Neutrophil (primary cell): ENCODE data around the gene GPC5.
"Not testable (repeated sequence)": the region's sequence is repeated elsewhere in the genome, so short reads cannot be mapped to it uniquely, and the experiment has no call there.

Source experiments
- H3K27ac ChIP-seq: fragments of 200-600 bp; sonication (generic); 2 replicates; pipeline ENCODE4 v1.5.1; 2016; ENCODE audit warnings: mild to moderate bottlenecking, moderate library complexity
- H3K27me3 ChIP-seq: fragments of 200-600 bp; sonication (generic); 2 replicates; pipeline ENCODE4 v1.6.0; 2016; ENCODE audit warnings: mild to moderate bottlenecking
- H3K36me3 ChIP-seq: fragments of 200-600 bp; sonication (generic); 2 replicates; pipeline ENCODE4 v1.5.1; 2017
- H3K4me1 ChIP-seq, 2 experiments: fragments of 200-600 bp in 1 of 2; sonication (generic) in 1 of 2; 1 replicate in 1 of 2; 2 replicates in 1 of 2; pipeline versions ENCODE4 v1.5.1 to v1.6.1; 2013 to 2016; ENCODE audit warnings: low read depth in 1 of 2, low read length in 1 of 2, mild to moderate bottlenecking in 1 of 2, moderate library complexity in 1 of 2; ENCODE audit not compliant: control insufficient read depth in 1 of 2, insufficient read depth in 1 of 2
- H3K4me3 ChIP-seq, 2 experiments: fragments of 200-600 bp in 1 of 2; sonication (generic) in 1 of 2; 1 replicate in 1 of 2; 2 replicates in 1 of 2; pipeline ENCODE4 v1.5.1; 2013 to 2016; ENCODE audit warnings: low read depth in 1 of 2, low read length in 1 of 2, mild to moderate bottlenecking in 1 of 2, moderate library complexity in 1 of 2
- H3K9me3 ChIP-seq: fragments of 200-600 bp; sonication (generic); 2 replicates; pipeline ENCODE4 v1.5.1; 2016
- CTCF ChIP-seq: fragments of 200-600 bp; sonication (generic); IDR thresholded peaks from 2 replicates; pipeline ENCODE4 v1.5.1; 2016; ENCODE audit warnings: antibody characterized with exemption

The GPC5 gene

GRCh38 chr13:92272177-92272576 lies 873.8 kb downstream of the GPC5 start:
- Histone ChIP-seq H3K4me1 (no peaks in the 10 kb centered on the region), H3K4me3 (no peak overlapping the region), H3K9me3 (no peaks in the 10 kb centered on the region), H3K27ac (no peak overlapping the region), H3K27me3 (no peaks in the 10 kb centered on the region), H3K36me3 (no peaks in the 10 kb centered on the region)
- no peak for TF ChIP-seq CTCF

- H3K36me3 ChIP-seq, H3K4me3 ChIP-seq, H3K27ac ChIP-seq, H3K4me1 ChIP-seq, H3K9me3 ChIP-seq, H3K27me3 ChIP-seq: not testable (repeated sequence)
Measured at GRCh38 chr13:92280986-92281385, 882.6 kb downstream of the GPC5 start.

- not testable (repeated sequence) for H3K27me3 ChIP-seq
Measured at GRCh38 chr13:92290718-92291307, 892.4 kb downstream of the GPC5 start.

GRCh38 chr13:92294533-92294932 lies 896.1 kb downstream of the GPC5 start:
- H3K27me3 ChIP-seq, H3K27ac ChIP-seq, H3K4me1 ChIP-seq, H3K4me3 ChIP-seq, H3K36me3 ChIP-seq, H3K9me3 ChIP-seq: not testable (repeated sequence)

More at GRCh38 chr13:92290718-92291307, 892.4 kb downstream of the GPC5 start:
- H3K36me3 ChIP-seq, H3K27ac ChIP-seq, H3K9me3 ChIP-seq, H3K4me1 ChIP-seq, H3K4me3 ChIP-seq: not testable (repeated sequence)

- not testable (repeated sequence) for H3K4me3 ChIP-seq, H3K4me1 ChIP-seq, H3K27me3 ChIP-seq, H3K9me3 ChIP-seq, H3K36me3 ChIP-seq, H3K27ac ChIP-seq
Measured at GRCh38 chr13:92296154-92296671, 897.8 kb downstream of the GPC5 start.

- Histone ChIP-seq H3K27ac (no peak overlapping the region), H3K36me3 (no peaks in the 10 kb centered on the region), H3K4me1 (no peaks in the 10 kb centered on the region), H3K4me3 (no peak overlapping the region), H3K9me3 (peaks cover 4% of the 10 kb centered on the region), H3K27me3 (no peaks in the 10 kb centered on the region)
- no peak for TF ChIP-seq CTCF
Measured at GRCh38 chr13:92297971-92298942, 899.8 kb downstream of the GPC5 start.

- H3K27me3 ChIP-seq, result no peaks in the 10 kb centered on the region
- H3K27ac ChIP-seq, result no peak overlapping the region
- no peaks in the 10 kb centered on the region for H3K4me1 ChIP-seq
- no peaks in the 10 kb centered on the region for H3K36me3 ChIP-seq
- peaks cover 4% of the 10 kb centered on the region for H3K9me3 ChIP-seq
- no peak overlapping the region for H3K4me3 ChIP-seq
- no peak for TF ChIP-seq CTCF
Measured at GRCh38 chr13:92300651-92301050, 902.2 kb downstream of the GPC5 start.
